Kidney (tissue), 14 donors: ENCODE data around the gene FAM200C. TPM values are rescaled to one million over a fixed set of nuclear protein-coding genes. Genes with fewer than 3 reads are reported as not detected.

ENCODE experiments used
- DNase-seq, 5 donors: peaks; one replicate each; pipeline ENCODE4 v3.0.0-alpha.2; 2013 to 2020
- FAIRE-seq: peaks from 2 replicates; lab custom pipeline; 2012; peaks lifted over from hg19 to GRCh38; lab: Jason Lieb, UNC
- H3K27ac ChIP-seq, 2 donors: one replicate each; pipeline ENCODE4 v1.7.0; 2013; ENCODE audit warnings: low read depth in 2 of 2, low read length in 2 of 2, inconsistent platforms in 1 of 2
- H3K27me3 ChIP-seq: one replicate; pipeline ENCODE4 v1.7.1; 2013; ENCODE audit warnings: low read length, inconsistent platforms; ENCODE audit not compliant: control insufficient read depth, insufficient read depth
- H3K36me3 ChIP-seq, 3 donors: one replicate each; pipeline versions ENCODE4 v1.7.0 to v1.7.1; 2013; ENCODE audit warnings: low read length in 3 of 3, control low read depth in 1 of 3, inconsistent platforms in 1 of 3; ENCODE audit not compliant: insufficient read depth in 3 of 3, control insufficient read depth in 2 of 3
- H3K4me1 ChIP-seq, 3 donors: one replicate each; pipeline versions ENCODE4 v1.7.0 to v1.7.1; 2013; ENCODE audit warnings: low read length in 3 of 3, inconsistent platforms in 1 of 3, low read depth in 1 of 3; ENCODE audit not compliant: control insufficient read depth in 2 of 3, insufficient read depth in 2 of 3
- H3K4me3 ChIP-seq, 3 donors: one replicate each; pipeline versions ENCODE4 v1.7.0 to v1.8.1; 2013; ENCODE audit warnings: low read length in 3 of 3, control low read depth in 1 of 3, inconsistent platforms in 1 of 3
- H3K9ac ChIP-seq, 3 donors: one replicate each; pipeline versions ENCODE4 v1.7.0 to v1.7.1; 2013; ENCODE audit warnings: low read length in 3 of 3, control low read depth in 1 of 3, inconsistent platforms in 1 of 3
- H3K9me3 ChIP-seq, 3 donors: one replicate each; pipeline versions ENCODE4 v1.7.0 to v1.7.1; 2013; ENCODE audit warnings: low read length in 3 of 3, control low read depth in 1 of 3, inconsistent platforms in 1 of 3; ENCODE audit not compliant: control insufficient read depth in 2 of 3, insufficient read depth in 1 of 3
- intact Hi-C: fragments of 100-400 bp; cut with DNase I; formaldehyde crosslinking; loops from one replicate; pipeline ENCODE4 v1.11.1; 2022
- polyA plus RNA-seq: library from polyadenylated mRNA; stranded (reverse); fragments of 350-450 nt; fragmentation: Illumina TruSeq; extraction: RNeasy Lipid Tissue Mini Kit (QIAGEN cat#74804); gene quantifications from one replicate; pipeline ENCODE4 v1.2.3, GENCODE V29; 2014; ENCODE audit warnings: low read depth, low replicate concordance; ENCODE audit not compliant: insufficient read depth
- total RNA-seq: library from RNA; stranded (reverse); fragmentation: NEBNext Ultra II Directional; extraction: Animal tissue kit (Norgen Biotek cat#: 25700); gene quantifications from one replicate; pipeline ENCODE4 v1.2.1, GENCODE V29; 2021
- TF ChIP-seq, protein P1 (sequence below): IDR thresholded peaks from 3 replicates; pipeline ENCODE4 v1.5.1; 2012; ENCODE audit warnings: mild to moderate bottlenecking, moderate library complexity, borderline replicate concordance; ENCODE audit not compliant: insufficient read depth; ENCODE audit errors: extremely low read depth
- donor health status: control.
- donor health status: control.
- donor health status: control.
- donor health status: control.
- donor health status: control.
- donor health status: DM: yes; HTN: yes; CAD: no.
- donor health status: Normal renal cell carcinoma (clear cell type).

FAM200C gene
- total and polyA plus RNA-seq, 2 donors from 2014 or later, result 4.8 to 5.3 TPM

DNA sequence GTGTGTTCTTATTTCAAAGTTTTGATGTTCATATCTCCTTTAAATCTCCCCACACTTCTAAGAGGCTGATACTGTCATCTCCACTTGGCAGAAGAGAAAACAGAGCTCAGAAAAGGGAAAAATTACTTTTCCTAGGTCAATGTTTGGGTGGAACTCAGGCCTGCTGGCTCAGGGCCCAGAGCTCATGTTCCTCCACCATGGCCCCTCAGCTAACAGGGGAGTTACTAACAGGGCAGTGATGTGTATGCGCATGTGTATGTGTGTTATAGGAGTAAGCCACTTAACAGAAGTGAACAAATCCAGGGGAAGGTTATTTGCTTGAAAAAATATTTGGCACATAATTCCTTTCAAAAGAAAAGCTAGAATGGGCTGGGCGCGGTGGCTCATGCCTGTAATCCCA, 32.0 kb downstream of the FAM200C start:
- Histone ChIP-seq H3K9ac (no peak overlapping the region), H3K36me3 (no peaks in the 10 kb centered on the region), H3K9me3 (no peaks in the 10 kb centered on the region), H3K4me3 (no peak overlapping the region), H3K27ac (no peak overlapping the region), H3K27me3 (peaks cover 2% of the 10 kb centered on the region), H3K4me1 (no peaks in the 10 kb centered on the region)
- TF ChIP-seq, protein P1, sequence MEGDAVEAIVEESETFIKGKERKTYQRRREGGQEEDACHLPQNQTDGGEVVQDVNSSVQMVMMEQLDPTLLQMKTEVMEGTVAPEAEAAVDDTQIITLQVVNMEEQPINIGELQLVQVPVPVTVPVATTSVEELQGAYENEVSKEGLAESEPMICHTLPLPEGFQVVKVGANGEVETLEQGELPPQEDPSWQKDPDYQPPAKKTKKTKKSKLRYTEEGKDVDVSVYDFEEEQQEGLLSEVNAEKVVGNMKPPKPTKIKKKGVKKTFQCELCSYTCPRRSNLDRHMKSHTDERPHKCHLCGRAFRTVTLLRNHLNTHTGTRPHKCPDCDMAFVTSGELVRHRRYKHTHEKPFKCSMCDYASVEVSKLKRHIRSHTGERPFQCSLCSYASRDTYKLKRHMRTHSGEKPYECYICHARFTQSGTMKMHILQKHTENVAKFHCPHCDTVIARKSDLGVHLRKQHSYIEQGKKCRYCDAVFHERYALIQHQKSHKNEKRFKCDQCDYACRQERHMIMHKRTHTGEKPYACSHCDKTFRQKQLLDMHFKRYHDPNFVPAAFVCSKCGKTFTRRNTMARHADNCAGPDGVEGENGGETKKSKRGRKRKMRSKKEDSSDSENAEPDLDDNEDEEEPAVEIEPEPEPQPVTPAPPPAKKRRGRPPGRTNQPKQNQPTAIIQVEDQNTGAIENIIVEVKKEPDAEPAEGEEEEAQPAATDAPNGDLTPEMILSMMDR, result no peak
- DNase-seq (no peak), FAIRE-seq (no peak)
- intact Hi-C loops, result no loop called here

DNA sequence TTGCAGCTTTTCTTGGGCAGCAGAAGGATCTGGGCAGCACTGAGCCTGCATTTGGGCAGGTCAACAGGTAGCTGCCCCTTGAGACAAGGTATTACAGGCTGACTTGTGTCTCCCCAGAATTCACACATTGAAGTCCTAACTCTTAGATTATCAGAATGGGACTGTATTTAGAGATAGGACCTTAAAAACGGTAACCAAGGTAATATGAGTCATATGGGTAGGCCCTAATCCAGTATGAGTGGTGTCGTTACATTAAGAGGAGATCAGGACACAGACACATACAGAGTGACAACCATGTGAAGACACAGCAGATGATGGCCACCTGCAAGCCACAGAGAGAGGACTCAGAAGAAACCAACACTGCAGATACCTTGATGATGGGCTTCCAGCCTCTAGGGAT, 32.6 kb downstream of the FAM200C start:
- intact Hi-C loops, result no loop called here
- FAIRE-seq, result no peak
- Histone ChIP-seq H3K36me3 (no peaks in the 10 kb centered on the region), H3K9me3 (no peaks in the 10 kb centered on the region), H3K27me3 (peaks cover 2% of the 10 kb centered on the region), H3K27ac (no peak overlapping the region), H3K9ac (no peak overlapping the region), H3K4me3 (no peak overlapping the region), H3K4me1 (no peaks in the 10 kb centered on the region)
- DNase-seq, result no peak
- TF ChIP-seq, protein P1, result no peak

DNA sequence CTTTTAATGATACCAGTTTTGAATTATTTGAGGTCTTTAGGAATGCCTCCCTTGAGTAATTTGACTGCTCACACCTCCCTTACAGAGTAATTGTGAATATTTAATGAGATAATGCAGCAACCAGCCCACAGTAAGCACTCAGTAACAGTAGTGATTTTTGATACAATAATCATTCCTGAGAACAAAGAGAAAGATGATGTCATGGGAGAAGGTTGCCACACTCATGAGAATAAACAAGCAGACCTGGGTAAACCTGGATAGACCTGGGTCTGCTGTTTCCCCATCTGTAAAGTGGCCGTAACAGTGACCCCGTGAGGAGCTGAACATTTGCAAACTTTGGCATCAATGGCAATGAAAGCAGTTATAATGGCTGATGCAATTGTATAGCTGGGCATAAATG, 33.6 kb downstream of the FAM200C start:
- Histone ChIP-seq H3K27ac (no peak overlapping the region), H3K36me3 (no peaks in the 10 kb centered on the region), H3K9me3 (no peaks in the 10 kb centered on the region), H3K4me3 (no peak overlapping the region), H3K9ac (no peak overlapping the region), H3K4me1 (no peaks in the 10 kb centered on the region), H3K27me3 (peaks cover 2% of the 10 kb centered on the region)
- FAIRE-seq (no peak), DNase-seq (no peak)
- TF ChIP-seq, protein P1, result no peak
- intact Hi-C loops, result no loop called here
